ENCODE results near the gene GYPC. TPM values are rescaled to one million over a fixed set of nuclear protein-coding genes. Genes with fewer than 3 reads are reported as not detected.

Gene GYPC
- total RNA-seq, 1 experiment from 2014 or later = 0.75 TPM

DNA sequence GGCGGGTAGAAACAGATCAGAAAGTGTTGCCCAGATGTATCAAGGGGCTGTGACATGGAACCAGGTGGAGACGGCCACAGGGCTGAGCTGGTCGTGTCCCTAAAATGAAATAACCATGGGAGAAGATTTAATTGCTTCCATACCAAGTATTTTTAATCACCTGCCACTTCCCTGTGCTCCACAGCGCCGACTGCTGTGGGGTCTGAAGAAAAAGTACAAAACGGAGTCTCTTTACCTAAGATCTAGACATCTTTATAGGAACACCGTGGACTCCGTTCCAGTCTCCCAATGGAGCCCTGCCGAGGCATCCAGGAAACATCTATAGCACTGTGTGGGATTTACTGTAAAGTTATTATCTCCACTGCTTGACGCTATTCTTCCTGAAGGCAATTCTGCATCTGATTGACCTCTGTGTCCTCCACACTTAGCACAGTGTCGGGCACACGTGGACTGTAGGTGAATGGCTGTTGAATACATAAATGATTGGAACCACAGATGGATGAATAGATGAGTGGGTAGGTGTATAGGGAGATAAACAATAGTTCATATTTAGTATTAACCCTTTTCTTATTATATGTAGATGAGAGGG, 21.6 kb upstream of the GYPC start:
- ChIA-PET CTCF (no interaction called here), POLR2A (ENCODE audit: low non-redundant PET) (no interaction called here)
- DNase-seq (ENCODE audit: low spot score) = peak; percentile 18
- Histone ChIP-seq H3K4me3 (ENCODE audit: low read depth, low read length, poor library complexity, severe bottlenecking) (no peak overlapping the region), H3K9me3 (ENCODE audit: low read depth, low read length, poor library complexity, severe bottlenecking) (no peaks in the 10 kb centered on the region), H3K27ac (ENCODE audit: low read depth, low read length, poor library complexity, severe bottlenecking) (no peak overlapping the region), H3K36me3 (ENCODE audit: insufficient read depth, low read length, poor library complexity, severe bottlenecking) (no peaks in the 10 kb centered on the region), H3K4me1 (ENCODE audit: insufficient read depth, low read length, poor library complexity, severe bottlenecking) (no peaks in the 10 kb centered on the region), H3K27me3 (replicated peaks; ENCODE audit: insufficient read depth, low read depth, low read length, poor library complexity) (peaks cover 9% of the 10 kb centered on the region)
- TF ChIP-seq EZH2 (IDR thresholded peaks at IDR 0.05; ENCODE audit: borderline replicate concordance, low read depth, low read length, poor library complexity, severe bottlenecking) = no peak
- TF ChIP-seq, protein P1, sequence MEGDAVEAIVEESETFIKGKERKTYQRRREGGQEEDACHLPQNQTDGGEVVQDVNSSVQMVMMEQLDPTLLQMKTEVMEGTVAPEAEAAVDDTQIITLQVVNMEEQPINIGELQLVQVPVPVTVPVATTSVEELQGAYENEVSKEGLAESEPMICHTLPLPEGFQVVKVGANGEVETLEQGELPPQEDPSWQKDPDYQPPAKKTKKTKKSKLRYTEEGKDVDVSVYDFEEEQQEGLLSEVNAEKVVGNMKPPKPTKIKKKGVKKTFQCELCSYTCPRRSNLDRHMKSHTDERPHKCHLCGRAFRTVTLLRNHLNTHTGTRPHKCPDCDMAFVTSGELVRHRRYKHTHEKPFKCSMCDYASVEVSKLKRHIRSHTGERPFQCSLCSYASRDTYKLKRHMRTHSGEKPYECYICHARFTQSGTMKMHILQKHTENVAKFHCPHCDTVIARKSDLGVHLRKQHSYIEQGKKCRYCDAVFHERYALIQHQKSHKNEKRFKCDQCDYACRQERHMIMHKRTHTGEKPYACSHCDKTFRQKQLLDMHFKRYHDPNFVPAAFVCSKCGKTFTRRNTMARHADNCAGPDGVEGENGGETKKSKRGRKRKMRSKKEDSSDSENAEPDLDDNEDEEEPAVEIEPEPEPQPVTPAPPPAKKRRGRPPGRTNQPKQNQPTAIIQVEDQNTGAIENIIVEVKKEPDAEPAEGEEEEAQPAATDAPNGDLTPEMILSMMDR (conservative IDR thresholded peaks at IDR 0.05; ENCODE audit: low read depth, low read length) = peak; percentile 61
- BruUV-seq (replicated peaks) = no TSS peak
- intact Hi-C loops (cut with micrococcal nuclease; ENCODE audit: unreplicated experiment) = no loop called here

DNA sequence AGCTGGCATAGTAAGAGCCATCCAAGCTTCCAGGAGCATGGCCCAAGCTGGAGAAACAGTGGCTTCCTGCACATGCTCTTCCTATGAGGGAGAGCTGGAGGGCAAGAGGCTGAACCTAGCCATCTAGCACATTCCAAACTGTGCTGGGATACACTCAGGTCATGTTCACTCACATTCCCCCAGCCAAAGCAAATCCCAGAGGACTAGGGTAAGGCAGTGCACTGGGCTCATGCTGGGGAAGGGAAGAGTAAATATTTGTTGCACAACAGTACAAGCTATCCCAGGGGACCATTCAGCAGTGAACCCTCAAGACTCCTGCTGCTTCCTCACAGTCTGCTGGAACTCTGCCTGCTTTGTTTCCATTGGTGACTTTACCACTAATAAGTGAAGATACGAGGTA, 20.7 kb upstream of the GYPC start:
- intact Hi-C loops (cut with micrococcal nuclease; ENCODE audit: unreplicated experiment) = no loop called here
- H3K27ac ChIP-seq (ENCODE audit: low read depth, low read length, poor library complexity, severe bottlenecking) = no peak overlapping the region
- ChIA-PET CTCF (no interaction called here), POLR2A (ENCODE audit: low non-redundant PET) (no interaction called here)
- H3K9me3 ChIP-seq (ENCODE audit: low read depth, low read length, poor library complexity, severe bottlenecking) = no peaks in the 10 kb centered on the region
- TF ChIP-seq, protein P1 (conservative IDR thresholded peaks at IDR 0.05; ENCODE audit: low read depth, low read length) = no peak
- no peak for TF ChIP-seq EZH2 (IDR thresholded peaks at IDR 0.05; ENCODE audit: borderline replicate concordance, low read depth, low read length, poor library complexity, severe bottlenecking)
- no peak overlapping the region for H3K4me3 ChIP-seq (ENCODE audit: low read depth, low read length, poor library complexity, severe bottlenecking)
- DNase-seq (ENCODE audit: low spot score) = peak; percentile 25
- no peaks in the 10 kb centered on the region for H3K4me1 ChIP-seq (ENCODE audit: insufficient read depth, low read length, poor library complexity, severe bottlenecking)
- no TSS peak for BruUV-seq (replicated peaks)
- no peaks in the 10 kb centered on the region for H3K36me3 ChIP-seq (ENCODE audit: insufficient read depth, low read length, poor library complexity, severe bottlenecking)
- peaks cover 8% of the 10 kb centered on the region for H3K27me3 ChIP-seq (replicated peaks; ENCODE audit: insufficient read depth, low read depth, low read length, poor library complexity)

DNA sequence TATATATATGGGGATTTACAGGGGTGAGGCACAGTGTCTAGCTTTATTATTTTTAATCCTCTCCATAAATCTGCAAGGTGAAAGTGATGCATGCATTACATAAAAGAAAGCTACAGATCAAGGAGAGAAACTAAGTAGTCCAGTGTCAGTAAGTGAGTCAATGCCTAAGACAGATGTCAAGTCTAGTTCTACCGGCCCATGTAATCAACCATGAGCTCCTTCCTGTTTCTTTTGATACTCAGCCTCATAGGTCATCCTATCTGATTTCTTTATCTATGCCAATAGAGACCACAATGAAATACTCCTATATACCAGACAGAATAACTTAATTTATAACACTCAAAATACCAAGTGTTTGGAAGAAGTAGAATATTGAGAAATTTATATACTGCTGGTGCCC, 20.2 kb upstream of the GYPC start:
- Histone ChIP-seq H3K4me3 (ENCODE audit: low read depth, low read length, poor library complexity, severe bottlenecking) (no peak overlapping the region), H3K27ac (ENCODE audit: low read depth, low read length, poor library complexity, severe bottlenecking) (no peak overlapping the region), H3K27me3 (replicated peaks; ENCODE audit: insufficient read depth, low read depth, low read length, poor library complexity) (peaks cover 4% of the 10 kb centered on the region), H3K4me1 (ENCODE audit: insufficient read depth, low read length, poor library complexity, severe bottlenecking) (no peaks in the 10 kb centered on the region), H3K36me3 (ENCODE audit: insufficient read depth, low read length, poor library complexity, severe bottlenecking) (no peaks in the 10 kb centered on the region), H3K9me3 (ENCODE audit: low read depth, low read length, poor library complexity, severe bottlenecking) (no peaks in the 10 kb centered on the region)
- no peak for DNase-seq (ENCODE audit: low spot score)
- TF ChIP-seq, protein P1 (conservative IDR thresholded peaks at IDR 0.05; ENCODE audit: low read depth, low read length) = no peak
- no peak for TF ChIP-seq EZH2 (IDR thresholded peaks at IDR 0.05; ENCODE audit: borderline replicate concordance, low read depth, low read length, poor library complexity, severe bottlenecking)
- ChIA-PET CTCF (no interaction called here), POLR2A (ENCODE audit: low non-redundant PET) (no interaction called here)
- intact Hi-C loops (cut with micrococcal nuclease; ENCODE audit: unreplicated experiment) = no loop called here
- no TSS peak for BruUV-seq (replicated peaks)

Measured in A673 (cell line).